Liver (tissue), 3 donors: ENCODE measurements around the gene EPX.

Experiments used
- RAD21 ChIP-seq, 2 donors: IDR thresholded peaks; 2 replicates each; pipeline ENCODE4 v1.6.1; 2016; ENCODE audit warnings: antibody characterized with exemption in 2 of 2, mild to moderate bottlenecking in 2 of 2
- RXRA ChIP-seq, 2 donors: IDR thresholded peaks; 2 replicates each; pipeline ENCODE4 v1.6.1; 2017 to 2018; ENCODE audit warnings: antibody characterized with exemption in 2 of 2, mild to moderate bottlenecking in 1 of 2
- ZBTB33 ChIP-seq: IDR thresholded peaks from 2 replicates; pipeline ENCODE4 v1.6.1; 2016; ENCODE audit warnings: antibody characterized with exemption
- TF ChIP-seq, protein P1 (sequence below): IDR thresholded peaks from 2 replicates; pipeline ENCODE4 v1.6.1; 2016; ENCODE audit warnings: antibody characterized with exemption, mild to moderate bottlenecking
- TF ChIP-seq, protein P2 (sequence below): fragments of 150-350 bp; IDR thresholded peaks from 2 replicates; pipeline ENCODE4 v1.5.1; 2017; ENCODE audit warnings: improper control_type of control experiment, low read depth, low read length; ENCODE audit not compliant: missing input control
- TF ChIP-seq, protein P3 (sequence below): IDR thresholded peaks from 2 replicates; pipeline ENCODE4 v1.6.1; 2016; ENCODE audit warnings: antibody characterized with exemption
- donor health status: healthy.
- donor health status: healthy.

- no peak for TF ChIP-seq RXRA (IDR thresholded peaks at IDR 0.05)
- TF ChIP-seq ZBTB33: no peak
- TF ChIP-seq, protein P1, sequence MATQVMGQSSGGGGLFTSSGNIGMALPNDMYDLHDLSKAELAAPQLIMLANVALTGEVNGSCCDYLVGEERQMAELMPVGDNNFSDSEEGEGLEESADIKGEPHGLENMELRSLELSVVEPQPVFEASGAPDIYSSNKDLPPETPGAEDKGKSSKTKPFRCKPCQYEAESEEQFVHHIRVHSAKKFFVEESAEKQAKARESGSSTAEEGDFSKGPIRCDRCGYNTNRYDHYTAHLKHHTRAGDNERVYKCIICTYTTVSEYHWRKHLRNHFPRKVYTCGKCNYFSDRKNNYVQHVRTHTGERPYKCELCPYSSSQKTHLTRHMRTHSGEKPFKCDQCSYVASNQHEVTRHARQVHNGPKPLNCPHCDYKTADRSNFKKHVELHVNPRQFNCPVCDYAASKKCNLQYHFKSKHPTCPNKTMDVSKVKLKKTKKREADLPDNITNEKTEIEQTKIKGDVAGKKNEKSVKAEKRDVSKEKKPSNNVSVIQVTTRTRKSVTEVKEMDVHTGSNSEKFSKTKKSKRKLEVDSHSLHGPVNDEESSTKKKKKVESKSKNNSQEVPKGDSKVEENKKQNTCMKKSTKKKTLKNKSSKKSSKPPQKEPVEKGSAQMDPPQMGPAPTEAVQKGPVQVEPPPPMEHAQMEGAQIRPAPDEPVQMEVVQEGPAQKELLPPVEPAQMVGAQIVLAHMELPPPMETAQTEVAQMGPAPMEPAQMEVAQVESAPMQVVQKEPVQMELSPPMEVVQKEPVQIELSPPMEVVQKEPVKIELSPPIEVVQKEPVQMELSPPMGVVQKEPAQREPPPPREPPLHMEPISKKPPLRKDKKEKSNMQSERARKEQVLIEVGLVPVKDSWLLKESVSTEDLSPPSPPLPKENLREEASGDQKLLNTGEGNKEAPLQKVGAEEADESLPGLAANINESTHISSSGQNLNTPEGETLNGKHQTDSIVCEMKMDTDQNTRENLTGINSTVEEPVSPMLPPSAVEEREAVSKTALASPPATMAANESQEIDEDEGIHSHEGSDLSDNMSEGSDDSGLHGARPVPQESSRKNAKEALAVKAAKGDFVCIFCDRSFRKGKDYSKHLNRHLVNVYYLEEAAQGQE: no peak
- TF ChIP-seq, protein P2, sequence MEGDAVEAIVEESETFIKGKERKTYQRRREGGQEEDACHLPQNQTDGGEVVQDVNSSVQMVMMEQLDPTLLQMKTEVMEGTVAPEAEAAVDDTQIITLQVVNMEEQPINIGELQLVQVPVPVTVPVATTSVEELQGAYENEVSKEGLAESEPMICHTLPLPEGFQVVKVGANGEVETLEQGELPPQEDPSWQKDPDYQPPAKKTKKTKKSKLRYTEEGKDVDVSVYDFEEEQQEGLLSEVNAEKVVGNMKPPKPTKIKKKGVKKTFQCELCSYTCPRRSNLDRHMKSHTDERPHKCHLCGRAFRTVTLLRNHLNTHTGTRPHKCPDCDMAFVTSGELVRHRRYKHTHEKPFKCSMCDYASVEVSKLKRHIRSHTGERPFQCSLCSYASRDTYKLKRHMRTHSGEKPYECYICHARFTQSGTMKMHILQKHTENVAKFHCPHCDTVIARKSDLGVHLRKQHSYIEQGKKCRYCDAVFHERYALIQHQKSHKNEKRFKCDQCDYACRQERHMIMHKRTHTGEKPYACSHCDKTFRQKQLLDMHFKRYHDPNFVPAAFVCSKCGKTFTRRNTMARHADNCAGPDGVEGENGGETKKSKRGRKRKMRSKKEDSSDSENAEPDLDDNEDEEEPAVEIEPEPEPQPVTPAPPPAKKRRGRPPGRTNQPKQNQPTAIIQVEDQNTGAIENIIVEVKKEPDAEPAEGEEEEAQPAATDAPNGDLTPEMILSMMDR: no peak
- TF ChIP-seq RAD21 (IDR thresholded peaks at IDR 0.05): no peak
- TF ChIP-seq, protein P3, sequence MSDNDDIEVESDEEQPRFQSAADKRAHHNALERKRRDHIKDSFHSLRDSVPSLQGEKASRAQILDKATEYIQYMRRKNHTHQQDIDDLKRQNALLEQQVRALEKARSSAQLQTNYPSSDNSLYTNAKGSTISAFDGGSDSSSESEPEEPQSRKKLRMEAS: no peak
Measured at GRCh38 chr17:58195518-58196123, 3.1 kb downstream of the EPX start.
